Measurements from ENCODE around the gene ZBED4. TPM values are rescaled to one million over a fixed set of nuclear protein-coding genes. Genes with fewer than 3 reads are reported as not detected.

Gene ZBED4
- total RNA-seq, 1 donor from 2014 or later, result 4.1 TPM

DNA sequence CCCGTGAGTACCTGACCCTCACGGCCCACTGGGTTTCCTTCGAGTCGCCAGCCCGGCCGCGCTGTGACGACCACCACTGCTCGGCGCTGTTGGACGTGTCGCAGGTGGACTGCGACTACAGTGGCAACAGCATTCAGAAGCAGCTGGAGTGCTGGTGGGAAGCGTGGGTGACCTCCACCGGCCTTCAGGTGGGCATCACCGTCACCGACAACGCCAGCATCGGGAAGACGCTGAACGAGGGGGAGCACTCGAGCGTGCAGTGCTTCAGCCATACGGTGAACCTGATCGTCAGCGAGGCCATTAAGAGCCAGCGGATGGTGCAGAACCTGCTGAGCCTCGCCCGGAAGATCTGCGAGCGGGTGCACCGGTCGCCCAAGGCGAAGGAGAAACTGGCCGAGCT is 32.2 kb downstream of the ZBED4 start:
- Histone ChIP-seq H3K4me1 (no peaks in the 10 kb centered on the region), H3K36me3 (peaks cover 53% of the 10 kb centered on the region), H3K9me3 (replicated peaks) (no peaks in the 10 kb centered on the region), H3K4me3 (no peak overlapping the region), H3K27ac (replicated peaks) (no peak overlapping the region), H3K27me3 (ENCODE audit: low read depth) (no peaks in the 10 kb centered on the region)
- TF ChIP-seq, protein P1, sequence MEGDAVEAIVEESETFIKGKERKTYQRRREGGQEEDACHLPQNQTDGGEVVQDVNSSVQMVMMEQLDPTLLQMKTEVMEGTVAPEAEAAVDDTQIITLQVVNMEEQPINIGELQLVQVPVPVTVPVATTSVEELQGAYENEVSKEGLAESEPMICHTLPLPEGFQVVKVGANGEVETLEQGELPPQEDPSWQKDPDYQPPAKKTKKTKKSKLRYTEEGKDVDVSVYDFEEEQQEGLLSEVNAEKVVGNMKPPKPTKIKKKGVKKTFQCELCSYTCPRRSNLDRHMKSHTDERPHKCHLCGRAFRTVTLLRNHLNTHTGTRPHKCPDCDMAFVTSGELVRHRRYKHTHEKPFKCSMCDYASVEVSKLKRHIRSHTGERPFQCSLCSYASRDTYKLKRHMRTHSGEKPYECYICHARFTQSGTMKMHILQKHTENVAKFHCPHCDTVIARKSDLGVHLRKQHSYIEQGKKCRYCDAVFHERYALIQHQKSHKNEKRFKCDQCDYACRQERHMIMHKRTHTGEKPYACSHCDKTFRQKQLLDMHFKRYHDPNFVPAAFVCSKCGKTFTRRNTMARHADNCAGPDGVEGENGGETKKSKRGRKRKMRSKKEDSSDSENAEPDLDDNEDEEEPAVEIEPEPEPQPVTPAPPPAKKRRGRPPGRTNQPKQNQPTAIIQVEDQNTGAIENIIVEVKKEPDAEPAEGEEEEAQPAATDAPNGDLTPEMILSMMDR (IDR thresholded peaks at IDR 0.05; ENCODE audit: borderline replicate concordance), result no peak
- intact Hi-C loops (cut with micrococcal nuclease), result no loop called here
- DNase-seq, result no peak

DNA sequence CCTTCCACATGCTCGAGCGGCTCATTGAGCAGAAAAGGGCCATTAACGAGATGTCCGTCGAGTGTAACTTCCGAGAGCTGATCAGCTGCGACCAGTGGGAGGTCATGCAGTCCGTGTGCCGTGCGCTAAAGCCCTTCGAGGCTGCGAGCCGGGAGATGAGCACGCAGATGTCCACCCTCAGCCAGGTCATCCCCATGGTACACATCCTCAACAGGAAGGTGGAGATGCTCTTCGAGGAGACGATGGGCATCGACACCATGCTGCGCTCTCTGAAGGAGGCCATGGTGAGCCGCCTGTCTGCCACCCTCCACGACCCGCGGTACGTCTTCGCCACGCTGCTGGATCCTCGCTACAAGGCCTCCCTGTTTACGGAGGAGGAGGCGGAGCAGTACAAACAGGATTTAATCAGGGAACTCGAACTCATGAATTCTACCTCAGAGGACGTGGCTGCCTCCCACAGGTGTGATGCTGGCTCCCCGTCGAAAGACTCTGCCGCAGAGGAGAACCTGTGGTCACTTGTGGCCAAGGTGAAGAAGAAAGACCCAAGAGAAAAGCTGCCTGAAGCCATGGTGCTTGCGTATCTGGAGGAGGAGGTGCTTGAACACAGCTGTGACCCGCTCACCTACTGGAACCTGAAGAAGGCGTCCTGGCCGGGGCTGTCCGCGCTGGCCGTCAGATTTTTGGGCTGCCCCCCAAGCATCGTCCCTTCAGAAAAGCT is 32.9 kb downstream of the ZBED4 start:
- no peak overlapping the region for H3K4me3 ChIP-seq
- no peaks in the 10 kb centered on the region for H3K4me1 ChIP-seq
- no peaks in the 10 kb centered on the region for H3K9me3 ChIP-seq (replicated peaks)
- no peak overlapping the region for H3K27ac ChIP-seq (replicated peaks)
- H3K27me3 ChIP-seq (ENCODE audit: low read depth), result no peaks in the 10 kb centered on the region
- peaks cover 60% of the 10 kb centered on the region for H3K36me3 ChIP-seq
- TF ChIP-seq, protein P1 (IDR thresholded peaks at IDR 0.05; ENCODE audit: borderline replicate concordance), result no peak
- no peak for DNase-seq
- intact Hi-C loops (cut with micrococcal nuclease), result no loop called here

DNA sequence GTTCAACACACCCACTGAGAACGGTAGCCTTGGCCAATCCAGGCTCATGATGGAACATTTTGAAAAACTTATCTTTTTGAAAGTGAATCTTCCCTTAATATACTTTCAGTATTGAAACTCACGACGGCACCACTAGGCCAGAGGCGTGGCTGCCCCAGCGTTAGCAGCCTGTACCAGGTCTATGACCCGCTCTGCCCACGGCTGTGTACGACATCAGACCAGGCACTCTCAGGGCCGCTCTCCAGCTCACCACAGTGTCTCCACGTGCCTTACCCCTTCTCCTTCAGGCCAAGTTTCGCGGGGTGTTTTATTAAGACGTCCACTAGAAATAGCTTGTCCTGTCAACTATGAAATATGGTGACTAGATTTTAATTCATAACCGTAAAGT is 33.4 kb downstream of the ZBED4 start:
- intact Hi-C loops (cut with micrococcal nuclease), result no loop called here
- DNase-seq, result no peak
- peaks cover 61% of the 10 kb centered on the region for H3K36me3 ChIP-seq

DNA sequence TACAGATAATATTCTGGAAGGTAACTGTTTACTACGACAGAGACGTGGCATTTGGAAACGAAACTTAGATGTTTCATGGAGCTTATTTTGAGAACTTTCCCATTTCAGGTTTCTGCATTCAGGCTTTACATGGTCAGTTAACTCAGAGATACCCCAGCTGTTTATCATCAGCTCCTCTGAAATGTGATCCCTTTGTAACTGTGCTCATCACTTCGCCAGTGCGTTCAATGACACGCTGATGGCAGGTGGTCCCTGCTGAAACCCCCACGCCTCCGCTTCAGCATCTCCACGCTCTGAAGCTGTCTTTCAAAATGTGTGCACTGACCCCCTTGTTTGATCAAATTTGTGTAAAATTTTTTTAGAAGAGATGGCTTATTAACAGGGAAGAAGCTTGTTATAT is 34.1 kb downstream of the ZBED4 start:
- H3K4me1 ChIP-seq, result peaks cover 8% of the 10 kb centered on the region
- H3K9me3 ChIP-seq (replicated peaks), result no peaks in the 10 kb centered on the region
- H3K27ac ChIP-seq (replicated peaks), result no peak overlapping the region
- intact Hi-C loops (cut with micrococcal nuclease), result no loop called here
- no peak for DNase-seq
- H3K4me3 ChIP-seq, result no peak overlapping the region
- peaks cover 61% of the 10 kb centered on the region for H3K36me3 ChIP-seq
- no peaks in the 10 kb centered on the region for H3K27me3 ChIP-seq (ENCODE audit: low read depth)
- TF ChIP-seq, protein P1 (IDR thresholded peaks at IDR 0.05; ENCODE audit: borderline replicate concordance), result no peak

More for the DNA sequence above, 33.4 kb downstream of the ZBED4 start:
- TF ChIP-seq, protein P1 (IDR thresholded peaks at IDR 0.05; ENCODE audit: borderline replicate concordance), result no peak
- H3K27ac ChIP-seq (replicated peaks), result no peak overlapping the region
- H3K27me3 ChIP-seq (ENCODE audit: low read depth), result no peaks in the 10 kb centered on the region
- no peaks in the 10 kb centered on the region for H3K9me3 ChIP-seq (replicated peaks)
- peaks cover 4% of the 10 kb centered on the region for H3K4me1 ChIP-seq
- no peak overlapping the region for H3K4me3 ChIP-seq

DNA sequence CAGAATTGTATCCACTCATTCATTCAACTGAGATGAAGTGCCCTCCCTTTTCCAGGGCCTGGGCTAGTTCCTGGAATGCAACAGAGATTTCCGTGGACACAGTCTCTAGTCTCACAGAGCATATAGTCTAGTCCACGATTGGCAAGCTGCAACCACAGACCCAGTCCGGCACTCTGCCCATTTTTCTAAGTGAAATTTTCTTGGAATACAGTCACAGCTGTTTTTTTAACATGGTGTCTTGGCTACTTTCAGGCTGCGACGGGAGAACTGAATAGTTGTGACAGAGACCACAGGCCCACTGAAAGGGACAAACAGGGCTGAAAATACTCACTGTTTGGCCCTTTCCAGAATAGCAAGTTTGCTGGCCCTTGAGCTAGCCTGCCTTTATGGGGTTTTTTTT is 35.4 kb downstream of the ZBED4 start:
- TF ChIP-seq, protein P1 (IDR thresholded peaks at IDR 0.05; ENCODE audit: borderline replicate concordance), result no peak

More for the DNA sequence above, 35.4 kb downstream of the ZBED4 start:
- Histone ChIP-seq H3K4me3 (no peak overlapping the region), H3K4me1 (peaks cover 12% of the 10 kb centered on the region), H3K27ac (replicated peaks) (no peak overlapping the region), H3K36me3 (peaks cover 55% of the 10 kb centered on the region), H3K27me3 (ENCODE audit: low read depth) (no peaks in the 10 kb centered on the region), H3K9me3 (replicated peaks) (no peaks in the 10 kb centered on the region)
- DNase-seq, result no peak
- intact Hi-C loops (cut with micrococcal nuclease), result no loop called here
